SJSA1 (cell line): ENCODE results near the gene TFAM. TPM values are rescaled to one million over a fixed set of nuclear protein-coding genes. Genes with fewer than 3 reads are reported as not detected.
A peak's percentile ranks its signal among the peaks of the same experiment; 100 is the strongest.
"Not testable (repeated sequence)": the region's sequence is repeated elsewhere in the genome, so short reads cannot be mapped to it uniquely, and the experiment has no call there.

Experiments used
- DNase-seq, 2 experiments: peaks; one replicate each; pipeline ENCODE4 v3.0.0-alpha.2; 2015 to 2020; ENCODE audit warnings: low spot score in 2 of 2, low read depth in 1 of 2
- H3K27ac ChIP-seq: fragments of 250-450 bp; sonication (Bioruptor Pico); 2 replicates; pipeline ENCODE4 v1.5.1; 2020; ENCODE audit warnings: mild to moderate bottlenecking, moderate library complexity
- H3K27me3 ChIP-seq: fragments of 250-450 bp; sonication (Bioruptor Pico); replicated peaks from 2 replicates; pipeline ENCODE4 v1.5.1; 2020; ENCODE audit warnings: mild to moderate bottlenecking, moderate library complexity
- H3K36me3 ChIP-seq: fragments of 250-450 bp; sonication (Bioruptor Pico); 2 replicates; pipeline ENCODE4 v1.5.1; 2020; ENCODE audit warnings: mild to moderate bottlenecking
- H3K4me1 ChIP-seq: fragments of 250-450 bp; sonication (Bioruptor Pico); replicated peaks from 2 replicates; pipeline ENCODE4 v1.6.1; 2021; ENCODE audit warnings: mild to moderate bottlenecking
- H3K4me3 ChIP-seq: fragments of 250-450 bp; sonication (Bioruptor Pico); 2 replicates; pipeline ENCODE4 v1.5.1; 2020; ENCODE audit warnings: mild to moderate bottlenecking
- H3K9me3 ChIP-seq: fragments of 250-450 bp; sonication (Bioruptor Pico); replicated peaks from 2 replicates; pipeline ENCODE4 v1.5.1; 2020; ENCODE audit warnings: mild to moderate bottlenecking
- total RNA-seq: library from RNA; depleted of rRNA; stranded (reverse); fragments of >200 nt; shearing (Covaris generic); gene quantifications from 2 replicates; pipeline ENCODE4 v1.2.3, GENCODE V29; 2014

Gene TFAM
- total RNA-seq, 1 experiment from 2014 or later, result 30.4 TPM

DNA sequence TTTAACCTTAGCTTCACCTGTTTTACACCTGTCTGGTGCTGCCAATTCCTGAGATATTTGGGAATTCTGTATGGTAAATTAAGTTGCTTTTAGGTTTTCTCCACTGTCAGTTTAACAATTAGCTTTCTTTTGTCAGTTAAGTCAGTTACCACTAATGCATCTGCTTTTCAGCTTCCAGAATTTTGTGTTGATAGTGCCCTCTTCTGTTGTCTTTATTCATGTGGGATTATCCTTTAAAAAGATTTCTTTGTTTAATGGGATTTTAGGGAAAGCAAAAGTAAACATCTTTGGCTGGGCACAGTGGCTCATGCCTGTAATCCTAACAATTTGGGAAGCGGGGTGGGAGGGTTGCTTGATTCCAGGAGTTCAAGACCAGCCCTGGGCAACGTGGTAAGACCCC is 8.1 kb downstream of the TFAM start:
- H3K27me3 ChIP-seq, result no peaks in the 10 kb centered on the region
- peaks cover 87% of the 10 kb centered on the region for H3K36me3 ChIP-seq
- no peaks in the 10 kb centered on the region for H3K4me1 ChIP-seq
- no peak overlapping the region for H3K27ac ChIP-seq
- DNase-seq, result no peak
- no peak overlapping the region for H3K4me3 ChIP-seq
- no peaks in the 10 kb centered on the region for H3K9me3 ChIP-seq

DNA sequence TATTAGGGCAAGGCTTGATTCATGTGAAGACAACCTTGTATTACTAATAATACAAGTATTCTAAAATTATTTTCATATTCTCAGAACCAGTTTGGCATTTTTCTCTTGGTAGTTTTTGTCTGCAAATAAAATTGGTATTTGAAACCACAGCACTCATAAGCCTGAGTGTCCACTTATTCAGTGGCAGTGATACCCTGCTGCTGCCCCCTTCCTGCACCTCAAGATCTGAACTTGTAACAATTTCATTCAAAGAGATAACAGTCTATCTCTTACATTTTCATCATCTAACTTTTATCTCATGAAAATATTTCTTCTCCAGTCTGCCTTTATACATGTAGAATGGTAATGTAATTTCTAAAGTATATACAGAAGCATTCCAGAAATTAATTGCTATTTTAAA is 9.3 kb downstream of the TFAM start:
- Histone ChIP-seq H3K4me3 (no peak overlapping the region), H3K9me3 (no peaks in the 10 kb centered on the region), H3K27ac (no peak overlapping the region), H3K27me3 (no peaks in the 10 kb centered on the region), H3K4me1 (no peaks in the 10 kb centered on the region), H3K36me3 (peaks cover 77% of the 10 kb centered on the region)
- no peak for DNase-seq

DNA sequence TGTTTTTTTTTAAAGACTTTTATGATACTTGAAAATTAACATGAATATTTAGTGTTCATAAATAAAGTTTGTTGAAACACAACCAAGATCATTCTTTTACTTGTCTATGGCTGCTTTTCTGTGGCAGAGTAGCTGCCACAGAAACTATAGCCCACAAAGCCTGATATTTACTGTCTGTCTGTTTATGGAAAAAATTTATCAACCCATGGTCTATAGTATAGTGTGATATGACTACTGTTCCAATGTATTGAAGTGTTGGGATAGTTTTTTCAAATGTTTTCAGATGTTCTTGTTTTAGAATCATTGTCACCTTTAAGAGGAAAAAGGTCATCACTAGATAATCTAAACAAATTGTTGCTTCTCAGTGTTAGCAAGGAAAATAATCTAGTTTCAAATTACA is 10.8 kb downstream of the TFAM start:
- Histone ChIP-seq H3K9me3 (no peaks in the 10 kb centered on the region), H3K4me1 (no peaks in the 10 kb centered on the region), H3K4me3 (no peak overlapping the region), H3K36me3 (peaks cover 63% of the 10 kb centered on the region), H3K27me3 (no peaks in the 10 kb centered on the region), H3K27ac (no peak overlapping the region)
- no peak for DNase-seq

DNA sequence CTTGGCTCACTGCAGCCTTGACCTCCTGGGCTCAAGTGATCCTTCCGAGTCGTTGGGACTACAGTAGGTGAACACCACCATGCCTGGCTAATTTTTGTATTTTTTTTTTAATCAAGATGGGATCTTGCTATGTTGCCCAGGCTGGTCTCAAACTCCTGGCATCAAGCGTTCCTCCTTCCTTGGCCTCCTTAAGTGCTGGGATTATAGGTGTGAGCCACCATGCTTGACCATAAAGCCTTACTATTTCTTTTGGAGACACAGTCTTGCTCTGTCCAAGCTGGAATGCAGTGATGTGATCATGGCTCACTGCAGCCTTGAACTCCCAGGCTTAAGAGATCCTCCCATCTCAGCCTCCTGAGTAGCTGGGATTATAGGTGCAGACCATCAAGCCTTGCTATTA is 12.6 kb downstream of the TFAM start:
- H3K27me3 ChIP-seq, result no peaks in the 10 kb centered on the region
- DNase-seq, result no peak
- peaks cover 46% of the 10 kb centered on the region for H3K36me3 ChIP-seq
- no peak overlapping the region for H3K4me3 ChIP-seq
- no peaks in the 10 kb centered on the region for H3K4me1 ChIP-seq
- H3K9me3 ChIP-seq, result no peaks in the 10 kb centered on the region
- no peak overlapping the region for H3K27ac ChIP-seq

DNA sequence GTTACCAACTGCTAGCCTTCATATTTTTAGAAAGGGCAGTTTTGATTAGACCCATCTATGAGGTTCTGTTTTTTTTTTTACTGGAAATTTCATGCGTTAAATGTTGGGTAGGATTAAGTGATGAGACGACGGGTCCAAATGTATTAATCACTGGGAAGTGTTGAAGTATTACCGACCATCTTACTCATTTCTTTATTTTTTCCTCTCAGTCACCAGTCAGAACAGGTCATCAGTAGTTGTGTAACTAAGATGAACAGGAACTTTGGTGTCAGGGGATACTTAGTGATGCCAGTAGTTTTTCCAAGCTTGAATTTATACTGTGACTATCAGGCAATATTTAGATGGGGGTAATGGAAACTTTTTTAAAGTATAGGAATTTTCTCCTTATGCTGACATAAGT is 14.2 kb downstream of the TFAM start:
- H3K9me3 ChIP-seq, result no peaks in the 10 kb centered on the region
- no peak overlapping the region for H3K4me3 ChIP-seq
- peaks cover 30% of the 10 kb centered on the region for H3K36me3 ChIP-seq
- no peak for DNase-seq
- H3K27ac ChIP-seq, result no peak overlapping the region
- H3K27me3 ChIP-seq, result no peaks in the 10 kb centered on the region
- no peaks in the 10 kb centered on the region for H3K4me1 ChIP-seq

DNA sequence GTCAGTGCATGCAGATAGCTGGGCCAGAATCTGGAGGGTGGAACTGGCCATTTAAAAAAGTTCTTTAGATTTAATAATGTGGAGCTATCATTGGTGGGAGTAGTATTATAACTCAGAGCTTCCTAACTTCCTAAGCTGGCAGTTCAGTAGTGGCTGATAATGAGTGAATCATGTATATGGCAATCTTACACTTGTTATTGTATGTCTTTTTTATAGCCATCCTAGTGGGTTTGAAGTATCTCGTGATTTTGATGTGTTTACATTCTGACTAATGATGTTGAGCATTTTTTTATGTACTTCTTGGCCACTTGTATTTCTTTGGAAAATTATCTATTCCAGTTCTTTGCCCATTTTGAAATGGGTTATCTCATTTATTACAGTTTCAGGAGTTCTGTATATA is 15.4 kb downstream of the TFAM start:
- peaks cover 18% of the 10 kb centered on the region for H3K36me3 ChIP-seq

DNA sequence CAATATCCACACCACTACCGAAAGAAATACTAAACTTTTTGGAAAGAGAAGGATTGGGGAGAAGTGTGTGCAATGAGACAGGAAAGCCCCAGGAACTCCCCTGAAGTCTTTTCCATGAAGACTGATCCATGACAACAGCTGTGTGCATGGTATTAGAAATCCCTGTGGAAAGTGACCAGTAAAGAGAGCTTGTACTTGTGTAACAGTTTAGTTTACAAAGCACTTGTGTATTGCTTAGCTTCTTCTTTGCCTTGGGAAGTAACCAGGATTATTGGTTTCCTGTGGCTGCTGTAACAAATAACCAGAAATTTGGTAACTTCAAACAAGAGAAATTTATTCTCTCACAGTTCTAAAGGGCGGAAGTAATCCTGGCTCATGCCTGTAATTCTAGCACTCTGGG is 18.8 kb downstream of the TFAM start:
- no peaks in the 10 kb centered on the region for H3K4me1 ChIP-seq
- H3K27me3 ChIP-seq, result no peaks in the 10 kb centered on the region
- no peak overlapping the region for H3K4me3 ChIP-seq
- no peak overlapping the region for H3K27ac ChIP-seq
- DNase-seq, result no peak
- H3K36me3 ChIP-seq, result no peaks in the 10 kb centered on the region
- H3K9me3 ChIP-seq, result no peaks in the 10 kb centered on the region

More for the DNA sequence above, 15.4 kb downstream of the TFAM start:
- no peak overlapping the region for H3K4me3 ChIP-seq
- H3K27me3 ChIP-seq, result no peaks in the 10 kb centered on the region
- no peaks in the 10 kb centered on the region for H3K4me1 ChIP-seq
- no peaks in the 10 kb centered on the region for H3K9me3 ChIP-seq
- DNase-seq, result no peak
- no peak overlapping the region for H3K27ac ChIP-seq

DNA sequence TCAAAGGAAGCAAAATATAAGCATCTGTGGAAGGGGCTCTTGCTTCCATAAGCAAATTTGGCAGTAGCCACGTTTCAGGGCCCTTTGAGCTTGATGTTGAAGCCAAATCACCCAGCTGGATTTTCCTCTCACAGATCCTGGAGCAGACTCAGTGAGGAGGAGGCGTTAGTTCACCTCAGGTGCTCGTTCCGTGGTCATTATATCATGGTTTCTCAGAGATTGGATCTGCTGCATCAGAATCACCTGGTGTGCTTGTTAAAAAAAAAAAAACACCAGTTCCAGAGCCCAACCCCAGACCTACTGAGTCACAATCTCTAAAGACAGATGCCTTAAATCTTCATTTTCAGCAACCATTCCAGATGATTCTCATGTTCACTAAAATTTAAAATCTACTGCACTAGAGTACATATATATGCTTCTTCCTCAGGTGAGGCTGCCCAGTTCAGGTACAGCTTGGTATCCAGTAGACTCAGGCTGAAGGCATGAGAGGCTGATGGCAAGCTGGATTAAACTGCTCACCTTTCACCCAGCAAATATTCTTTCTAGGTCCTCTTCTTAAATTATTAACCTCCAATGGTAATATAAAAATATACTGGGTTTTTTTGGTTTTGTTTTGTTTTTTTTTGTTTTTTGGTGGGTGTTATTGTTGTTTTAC is 24.9 kb downstream of the TFAM start:
- no peak overlapping the region for H3K4me3 ChIP-seq
- H3K9me3 ChIP-seq, result no peaks in the 10 kb centered on the region
- H3K4me1 ChIP-seq, result peaks cover 18% of the 10 kb centered on the region
- H3K27me3 ChIP-seq, result no peaks in the 10 kb centered on the region
- DNase-seq, result no peak
- H3K36me3 ChIP-seq, result no peaks in the 10 kb centered on the region
- no peak overlapping the region for H3K27ac ChIP-seq

DNA sequence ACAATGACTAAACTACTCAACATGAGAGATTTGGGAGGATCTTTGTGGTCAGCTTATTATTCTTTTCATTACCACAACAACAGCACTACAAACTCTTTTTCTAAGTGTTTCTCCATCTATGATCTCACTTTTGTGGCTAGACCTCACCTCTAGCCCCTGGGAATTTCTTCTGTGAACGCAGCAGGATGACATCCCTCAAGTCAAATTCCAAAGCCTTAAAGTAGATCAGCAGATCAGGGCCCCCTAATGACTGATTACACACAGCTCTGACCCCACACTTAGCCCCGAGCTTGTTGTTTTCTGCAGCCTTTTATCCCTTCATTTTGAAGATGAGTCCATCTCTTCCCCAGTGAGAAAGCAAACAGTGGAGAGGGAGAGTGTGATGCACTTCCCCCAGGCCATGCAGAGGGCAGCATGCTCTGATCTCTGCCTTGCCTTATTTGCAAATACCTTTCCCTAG is 27.3 kb downstream of the TFAM start:
- H3K9me3 ChIP-seq, result no peaks in the 10 kb centered on the region
- peak; percentile 62 to 82 for DNase-seq
- 0 out of 2 replicates have a peak overlapping the region, but pooled peaks have one; percentile 2 for H3K27ac ChIP-seq
- H3K27me3 ChIP-seq, result no peaks in the 10 kb centered on the region
- peaks cover 18% of the 10 kb centered on the region for H3K4me1 ChIP-seq
- H3K4me3 ChIP-seq, result no peak overlapping the region
- no peaks in the 10 kb centered on the region for H3K36me3 ChIP-seq

DNA sequence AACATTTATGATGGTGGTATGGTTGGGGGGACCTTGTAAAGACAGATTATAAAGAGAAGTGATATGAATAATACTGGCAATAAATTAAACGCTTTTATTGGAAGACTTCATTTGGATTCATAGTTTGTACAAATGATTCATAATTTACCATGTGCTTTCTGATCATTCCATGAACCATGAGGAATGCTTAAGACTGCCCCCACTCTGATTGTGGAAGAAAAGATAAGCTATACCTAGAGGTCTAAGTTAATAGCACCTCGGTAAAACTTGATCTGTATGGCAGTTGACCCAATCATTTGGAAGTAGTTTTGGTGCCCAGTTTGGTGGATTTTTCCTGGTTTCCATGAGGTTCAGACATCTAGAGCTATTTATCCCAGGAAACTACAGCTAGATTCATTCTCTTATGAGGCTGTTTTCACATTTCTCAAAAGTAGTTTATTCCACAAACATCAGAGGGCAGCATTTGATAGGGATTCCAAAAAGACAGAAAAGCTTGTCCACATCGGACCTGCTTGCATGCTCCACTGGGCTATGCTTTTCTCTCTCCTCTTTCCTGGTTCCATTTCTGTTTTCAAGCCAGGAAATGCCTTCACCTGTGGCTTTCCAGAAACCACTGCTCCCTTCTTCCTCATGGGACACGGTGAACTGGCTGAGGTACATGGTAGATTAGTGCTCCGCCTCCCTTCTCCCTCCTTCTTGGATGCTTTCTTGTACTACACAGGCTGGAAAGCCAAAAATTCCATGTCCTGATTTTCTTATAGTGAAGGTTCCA is 29.2 kb downstream of the TFAM start:
- Histone ChIP-seq H3K27me3 (no peaks in the 10 kb centered on the region), H3K4me3 (no peak overlapping the region), H3K36me3 (no peaks in the 10 kb centered on the region), H3K27ac (no peak overlapping the region), H3K4me1 (peaks cover 18% of the 10 kb centered on the region), H3K9me3 (no peaks in the 10 kb centered on the region)
- DNase-seq, result peak in 1 of 2 experiments; percentile 68

DNA sequence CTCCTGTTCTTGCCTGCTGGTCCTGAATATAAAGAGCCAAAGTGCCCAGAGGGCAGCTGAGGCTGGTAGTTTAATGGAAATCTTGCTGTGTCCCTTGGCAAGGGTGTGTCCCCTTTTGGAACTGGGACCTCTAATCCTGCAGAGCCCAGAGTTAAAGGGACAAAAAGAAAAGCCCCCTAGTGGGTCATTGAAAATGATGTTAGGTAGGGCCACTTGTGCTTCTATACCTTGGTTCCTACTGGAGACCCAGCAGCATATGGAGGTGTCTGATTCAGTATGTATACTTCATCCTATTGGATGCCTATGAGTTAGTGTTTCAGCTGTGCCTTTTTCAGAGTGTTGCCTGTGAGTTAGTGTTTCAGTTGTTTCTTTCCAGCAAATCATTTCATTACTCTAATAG is 30.5 kb downstream of the TFAM start:
- H3K36me3 ChIP-seq, result no peaks in the 10 kb centered on the region
- no peak for DNase-seq
- no peak overlapping the region for H3K4me3 ChIP-seq

DNA sequence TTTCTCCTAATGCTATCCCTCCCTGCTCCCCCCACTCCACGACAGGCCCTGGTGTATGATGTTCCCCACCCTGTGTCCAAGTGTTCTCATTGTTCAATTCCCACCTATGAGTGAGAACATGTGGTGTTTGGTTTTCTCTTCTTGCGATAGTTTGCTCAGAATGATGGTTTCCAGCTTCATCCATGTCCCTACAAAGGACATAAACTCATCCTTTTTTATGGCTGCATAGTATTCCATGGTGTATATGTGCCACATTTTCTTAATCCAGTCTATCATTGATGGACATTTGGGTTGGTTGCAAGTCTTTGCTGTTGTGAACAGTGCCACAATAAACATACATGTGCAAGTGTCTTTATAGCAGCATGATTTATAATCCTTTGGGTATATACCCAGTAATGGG is 32.7 kb downstream of the TFAM start:
- not testable (repeated sequence) for H3K27ac ChIP-seq, H3K9me3 ChIP-seq, H3K36me3 ChIP-seq, H3K27me3 ChIP-seq, H3K4me3 ChIP-seq, H3K4me1 ChIP-seq, DNase-seq

More for the DNA sequence above, 30.5 kb downstream of the TFAM start:
- H3K27me3 ChIP-seq, result no peaks in the 10 kb centered on the region
- no peak overlapping the region for H3K27ac ChIP-seq
- H3K9me3 ChIP-seq, result no peaks in the 10 kb centered on the region
- H3K4me1 ChIP-seq, result peaks cover 18% of the 10 kb centered on the region

DNA sequence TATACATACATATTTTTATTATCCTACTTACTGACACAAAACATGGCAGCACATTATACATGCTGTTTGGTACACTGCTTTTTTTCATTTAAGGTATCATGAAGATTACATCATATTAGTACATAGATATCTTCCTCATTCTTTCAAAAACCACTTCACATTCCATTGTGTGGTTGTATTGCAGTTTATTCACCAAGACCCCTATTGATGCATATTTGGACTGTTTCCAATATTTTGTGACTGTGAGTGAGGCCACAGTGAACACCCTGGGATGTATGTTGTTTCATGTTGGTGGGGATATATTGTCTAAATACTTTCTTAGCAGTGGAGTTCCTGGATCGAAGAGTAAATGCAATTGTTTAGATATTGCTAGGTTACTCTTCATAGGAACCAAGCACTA is 39.0 kb downstream of the TFAM start:
- peaks cover 9% of the 10 kb centered on the region for H3K4me1 ChIP-seq
- no peaks in the 10 kb centered on the region for H3K36me3 ChIP-seq
- no peaks in the 10 kb centered on the region for H3K9me3 ChIP-seq
- H3K27ac ChIP-seq, result peak overlapping the region; percentile 67
- no peak overlapping the region for H3K4me3 ChIP-seq
- H3K27me3 ChIP-seq, result no peaks in the 10 kb centered on the region
- DNase-seq, result peak in 1 of 2 experiments; percentile 78

DNA sequence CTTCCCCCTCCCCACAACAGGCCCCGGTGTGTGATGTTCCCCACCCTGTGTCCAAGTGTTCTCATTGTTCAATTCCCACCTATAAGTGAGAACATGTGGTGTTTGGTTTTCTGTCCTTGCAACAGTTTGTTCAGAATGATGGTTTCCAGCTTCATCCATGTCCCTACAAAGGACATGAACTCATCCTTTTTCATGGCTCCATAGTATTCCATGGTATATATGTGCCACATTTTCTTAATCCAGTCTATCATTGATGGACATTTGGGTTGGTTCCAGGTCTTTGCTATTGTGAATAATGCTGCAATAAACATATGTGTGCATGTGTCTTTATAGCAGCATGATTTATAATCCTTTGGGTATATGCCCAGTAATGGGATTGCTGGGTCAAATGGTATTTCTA is 43.2 kb downstream of the TFAM start:
- DNase-seq, H3K9me3 ChIP-seq, H3K36me3 ChIP-seq, H3K27me3 ChIP-seq, H3K27ac ChIP-seq, H3K4me3 ChIP-seq: not testable (repeated sequence)
- peaks cover 21% of the 10 kb centered on the region for H3K4me1 ChIP-seq
